ENCODE measurements around the gene ERC1.
"Not testable (repeated sequence)": the region's sequence is repeated elsewhere in the genome, so short reads cannot be mapped to it uniquely, and the experiment has no call there.

Gene ERC1

GRCh38 chr12:1047898-1048660, 57.1 kb downstream of the ERC1 start:
- H3K4me1 ChIP-seq (ENCODE audit: control insufficient read depth, insufficient read depth, low read length) = peaks cover 4% of the 10 kb centered on the region
- no peak overlapping the region for H3K27ac ChIP-seq (ENCODE audit: extremely low read depth, low read depth, low read length)
- TF ChIP-seq ZNF501 (tag by site-specific recombination; IDR thresholded peaks at IDR 0.05) (0 out of 2 replicates have a peak, but pooled peaks have one; percentile 24), ZBTB8A (tag by site-specific recombination; IDR thresholded peaks at IDR 0.05) (no peak), ZNF585B (tag by site-specific recombination; IDR thresholded peaks at IDR 0.05) (no peak), ZNF214 (tag by site-specific recombination; IDR thresholded peaks at IDR 0.05; ENCODE audit: borderline replicate concordance) (no peak), ZNF423 (tag by site-specific recombination; IDR thresholded peaks at IDR 0.05) (no peak), TRIM28 (IDR thresholded peaks at IDR 0.05; ENCODE audit: borderline replicate concordance, low read length) (no peak), KLF9 (tag by site-specific recombination; IDR thresholded peaks at IDR 0.05; ENCODE audit: low read depth) (no peak), ZFHX2 (tag by site-specific recombination; conservative IDR thresholded peaks at IDR 0.05) (0 out of 2 replicates have a peak, but pooled peaks have one; percentile 10), ZNF549 (tag by site-specific recombination; IDR thresholded peaks at IDR 0.05) (no peak), ZBTB26 (tag by site-specific recombination; optimal IDR thresholded peaks at IDR 0.05) (no peak), ZNF629 (tag by site-specific recombination; IDR thresholded peaks at IDR 0.05) (no peak), ZNF18 (tag by site-specific recombination; IDR thresholded peaks at IDR 0.05) (no peak)
- POLR2A ChIA-PET = no interaction called here
- no peaks in the 10 kb centered on the region for H3K9me3 ChIP-seq (ENCODE audit: control insufficient read depth, insufficient read depth, low read depth, low read length)
- no peak overlapping the region for H3K4me3 ChIP-seq (ENCODE audit: low read depth, low read length)
- CTCF ChIA-PET = interaction anchor here (0.6 to 1.2 kb wide), 3 partner anchors 45 to 296 kb away, joined by 3 to 8 read pairs (median 4); no protein-coding TSS in a partner anchor
- no peaks in the 10 kb centered on the region for H3K36me3 ChIP-seq (ENCODE audit: control insufficient read depth in 2 of 2, insufficient read depth in 1 of 2, low read length in 2 of 2)

- H3K9me3 ChIP-seq (ENCODE audit: control insufficient read depth, insufficient read depth, low read depth, low read length) = no peaks in the 10 kb centered on the region
- ChIA-PET POLR2A (no interaction called here), CTCF (interaction anchor here (0.6 to 1.0 kb wide), 2 partner anchors 43 to 397 kb away, joined by 3 to 4 read pairs; no protein-coding TSS in a partner anchor)
- H3K4me3 ChIP-seq (ENCODE audit: low read depth, low read length) = no peak overlapping the region
- no peaks in the 10 kb centered on the region for H3K36me3 ChIP-seq (ENCODE audit: control insufficient read depth in 2 of 2, insufficient read depth in 1 of 2, low read length in 2 of 2)
- peaks cover 18% of the 10 kb centered on the region for H3K4me1 ChIP-seq (ENCODE audit: control insufficient read depth, insufficient read depth, low read length)
- 0 out of 2 replicates have a peak, but pooled peaks have one; percentile 51 for TF ChIP-seq ZBTB20 (tag by site-specific recombination; IDR thresholded peaks at IDR 0.05)
- no peak for TF ChIP-seq ZNF10 (tag by site-specific recombination; IDR thresholded peaks at IDR 0.05)
- H3K27ac ChIP-seq (ENCODE audit: extremely low read depth, low read depth, low read length) = no peak overlapping the region
Measured at GRCh38 chr12:1050059-1050707, 59.2 kb downstream of the ERC1 start.

DNA sequence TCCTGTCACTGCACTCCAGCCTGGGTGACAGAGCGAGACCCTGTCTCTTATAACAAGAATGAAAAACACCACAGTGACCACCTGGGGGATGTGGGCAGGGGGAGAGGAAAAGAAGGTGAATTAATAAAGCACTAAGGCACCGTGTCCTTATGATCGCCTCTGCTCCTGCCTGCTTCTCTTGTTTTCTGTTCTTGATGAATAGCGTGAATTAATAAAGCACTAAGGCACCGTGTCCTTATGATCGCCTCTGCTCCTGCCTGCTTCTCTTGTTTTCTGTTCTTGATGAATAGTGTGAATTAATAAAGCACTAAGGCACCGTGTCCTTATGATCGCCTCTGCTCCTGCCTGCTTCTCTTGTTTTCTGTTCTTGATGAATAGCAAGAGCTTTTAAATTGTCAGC, 60.6 kb downstream of the ERC1 start:
- CTCF ChIA-PET; H3K36me3 ChIP-seq (ENCODE audit: control insufficient read depth in 2 of 2, insufficient read depth in 1 of 2, low read length in 2 of 2); POLR2A ChIA-PET; H3K27ac ChIP-seq (ENCODE audit: extremely low read depth, low read depth, low read length); H3K9me3 ChIP-seq (ENCODE audit: control insufficient read depth, insufficient read depth, low read depth, low read length); H3K4me3 ChIP-seq (ENCODE audit: low read depth, low read length): not testable (repeated sequence)
- peaks cover 18% of the 10 kb centered on the region for H3K4me1 ChIP-seq (ENCODE audit: control insufficient read depth, insufficient read depth, low read length)

DNA sequence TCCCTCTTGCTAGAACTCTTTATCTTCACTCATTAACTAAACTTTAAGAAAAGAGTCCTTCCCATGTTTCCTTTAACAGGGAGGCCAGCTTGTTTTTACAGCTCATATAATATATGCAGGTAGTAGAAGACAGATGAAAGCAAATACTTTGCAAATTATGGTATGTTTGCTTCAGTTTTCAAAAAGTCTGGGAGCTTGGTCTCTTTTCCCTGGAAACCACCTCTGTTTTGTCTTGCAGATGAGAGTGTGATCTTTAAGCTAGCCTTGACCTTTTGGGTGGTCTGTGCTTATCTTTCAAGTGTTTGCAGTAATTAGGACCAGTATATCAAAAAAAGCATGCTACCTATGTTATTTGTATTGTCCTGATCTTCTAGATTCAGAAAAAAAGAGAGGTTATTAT, 62.7 kb downstream of the ERC1 start:
- H3K27ac ChIP-seq (ENCODE audit: extremely low read depth, low read depth, low read length) = no peak overlapping the region

More for the DNA sequence above, 62.7 kb downstream of the ERC1 start:
- H3K4me3 ChIP-seq (ENCODE audit: low read depth, low read length) = no peak overlapping the region
- ChIA-PET POLR2A (no interaction called here), CTCF (interaction anchor here (1.0 kb wide), 1 partner anchor 13 kb away, joined by 3 read pairs; no protein-coding TSS in a partner anchor)
- no peaks in the 10 kb centered on the region for H3K9me3 ChIP-seq (ENCODE audit: control insufficient read depth, insufficient read depth, low read depth, low read length)
- H3K36me3 ChIP-seq (ENCODE audit: control insufficient read depth in 2 of 2, insufficient read depth in 1 of 2, low read length in 2 of 2) = no peaks in the 10 kb centered on the region
- no peak for TF ChIP-seq ZNF112 (tag by site-specific recombination; IDR thresholded peaks at IDR 0.05)
- no peak for TF ChIP-seq ZNF510 (tag by site-specific recombination; IDR thresholded peaks at IDR 0.05; ENCODE audit: insufficient replicate concordance)
- no peak for TF ChIP-seq SALL2 (tag by site-specific recombination; IDR thresholded peaks at IDR 0.05; ENCODE audit: borderline replicate concordance)
- no peak for TF ChIP-seq ZNF350 (tag by site-specific recombination; IDR thresholded peaks at IDR 0.05)
- TF ChIP-seq ZBTB26 (tag by site-specific recombination; optimal IDR thresholded peaks at IDR 0.05) = no peak
- no peak for TF ChIP-seq SP7 (tag by site-specific recombination; IDR thresholded peaks at IDR 0.05)
- TF ChIP-seq ZNF571 (tag by site-specific recombination; IDR thresholded peaks at IDR 0.05) = no peak
- no peak for TF ChIP-seq ZNF585B (tag by site-specific recombination; IDR thresholded peaks at IDR 0.05)
- TF ChIP-seq ZNF658 (tag by site-specific recombination; IDR thresholded peaks at IDR 0.05) = no peak
- TF ChIP-seq GLIS1 (tag by site-specific recombination; IDR thresholded peaks at IDR 0.05) = no peak
- peaks cover 18% of the 10 kb centered on the region for H3K4me1 ChIP-seq (ENCODE audit: control insufficient read depth, insufficient read depth, low read length)
